Tibial artery (tissue), 4 donors: ENCODE results near the gene VWF.

ENCODE experiments used
- DNase-seq, 2 donors: peaks; one replicate each; pipeline ENCODE4 v3.0.0-alpha.2; 2019
- H3K27ac ChIP-seq, 2 donors: fragments of 200-600 bp; sonication (generic) in 1 of 2; 1 replicate in 1 of 2; 2 replicates in 1 of 2; pipeline ENCODE4 v1.5.1; 2018 to 2019; ENCODE audit warnings: mild to moderate bottlenecking in 1 of 2
- H3K27me3 ChIP-seq, 2 donors: fragments of 200-600 bp; sonication (generic) in 1 of 2; one replicate each; pipeline versions ENCODE4 v1.5.1 to v1.6.0; 2016 to 2019
- H3K36me3 ChIP-seq, 3 donors: fragments of 200-600 bp; sonication (generic) in 2 of 3; one replicate each; pipeline ENCODE4 v1.5.1; 2016 to 2019; ENCODE audit warnings: mild to moderate bottlenecking in 2 of 3
- H3K4me1 ChIP-seq, 4 donors: fragments of 200-600 bp; sonication (generic) in 2 of 4; 1 replicate in 3 of 4; 2 replicates in 1 of 4; pipeline ENCODE4 v1.5.1; 2016 to 2019
- H3K4me3 ChIP-seq, 2 donors: fragments of 200-600 bp; sonication (generic) in 1 of 2; 1 replicate in 1 of 2; 2 replicates in 1 of 2; pipeline ENCODE4 v1.5.1; 2018 to 2019; ENCODE audit warnings: mild to moderate bottlenecking in 2 of 2
- H3K9me3 ChIP-seq, 3 donors: fragments of 200-600 bp; sonication (generic) in 1 of 3; one replicate each; pipeline ENCODE4 v1.5.1; 2016 to 2019
- CTCF ChIP-seq, 2 experiments: fragments of 200-600 bp in 1 of 2; fragments of 450-650 bp in 1 of 2; IDR thresholded peaks; one replicate each; pipeline ENCODE4 v1.5.1; 2017 to 2019; ENCODE audit warnings: antibody characterized with exemption in 2 of 2, mild to moderate bottlenecking in 1 of 2, moderate library complexity in 1 of 2
- intact Hi-C: fragments of 100-400 bp; cut with DNase I; formaldehyde crosslinking; loops from one replicate; pipeline ENCODE4 v1.15.0; 2023; ENCODE audit warnings: low total_unique reads

VWF gene

GRCh38 chr12:6039894-6040601 is 84.4 kb downstream of the VWF start:
- Histone ChIP-seq H3K36me3 (no peaks in the 10 kb centered on the region), H3K4me3 (no peak overlapping the region), H3K27ac (no peak overlapping the region), H3K27me3 (no peaks in the 10 kb centered on the region), H3K4me1 (no peaks in the 10 kb centered on the region), H3K9me3 (no peaks in the 10 kb centered on the region)
- intact Hi-C loops, result no loop called here
- DNase-seq, result peak in 1 of 2 donors; percentile 44
- peak; percentile 86 to 97 for TF ChIP-seq CTCF (IDR thresholded peaks at IDR 0.05)

GRCh38 chr12:6038160-6038559 is 86.3 kb downstream of the VWF start:
- no peak overlapping the region for H3K4me3 ChIP-seq
- peak; percentile 18 for TF ChIP-seq CTCF (IDR thresholded peaks at IDR 0.05)
- no peaks in the 10 kb centered on the region for H3K9me3 ChIP-seq
- intact Hi-C loops, result no loop called here
- H3K27me3 ChIP-seq, result no peaks in the 10 kb centered on the region
- no peaks in the 10 kb centered on the region for H3K36me3 ChIP-seq
- H3K4me1 ChIP-seq, result no peaks in the 10 kb centered on the region
- no peak overlapping the region for H3K27ac ChIP-seq
- no peak for DNase-seq

- H3K27ac ChIP-seq, result no peak overlapping the region
- intact Hi-C loops, result no loop called here
- no peaks in the 10 kb centered on the region for H3K27me3 ChIP-seq
- H3K4me3 ChIP-seq, result no peak overlapping the region
- DNase-seq, result no peak
- no peaks in the 10 kb centered on the region for H3K9me3 ChIP-seq
- no peaks in the 10 kb centered on the region for H3K4me1 ChIP-seq
- no peaks in the 10 kb centered on the region for H3K36me3 ChIP-seq
- TF ChIP-seq CTCF (IDR thresholded peaks at IDR 0.05), result no peak
Observed at GRCh38 chr12:6037459-6037858, 87.0 kb downstream of the VWF start.

- Histone ChIP-seq H3K36me3 (no peaks in the 10 kb centered on the region), H3K27ac (no peak overlapping the region), H3K4me1 (no peaks in the 10 kb centered on the region), H3K4me3 (no peak overlapping the region), H3K27me3 (no peaks in the 10 kb centered on the region), H3K9me3 (no peaks in the 10 kb centered on the region)
- intact Hi-C loops, result no loop called here
- DNase-seq, result no peak
- no peak for TF ChIP-seq CTCF (IDR thresholded peaks at IDR 0.05)
Observed at GRCh38 chr12:6036509-6036908, 88.0 kb downstream of the VWF start.

DNA sequence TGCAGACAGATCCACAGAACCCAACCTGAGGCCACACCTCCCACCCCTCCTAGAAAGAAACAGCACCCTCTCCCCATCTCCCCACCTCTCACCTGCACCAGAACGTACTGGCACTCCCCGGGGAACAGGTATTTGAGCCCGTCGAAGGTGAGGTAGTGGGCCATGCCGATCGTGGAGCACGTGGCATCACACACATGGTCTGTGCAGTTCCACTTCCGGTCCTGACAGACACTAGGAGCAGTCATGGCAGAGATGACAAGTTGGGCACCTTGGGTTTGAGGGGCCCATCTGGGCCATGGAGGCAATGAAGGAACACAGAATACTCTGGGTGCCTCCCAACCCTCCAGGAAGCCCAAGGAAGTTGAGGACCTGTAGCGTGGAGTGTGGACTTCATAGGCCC is 89.9 kb downstream of the VWF start:
- TF ChIP-seq CTCF (IDR thresholded peaks at IDR 0.05), result no peak
- no peaks in the 10 kb centered on the region for H3K9me3 ChIP-seq
- intact Hi-C loops, result loop anchor here (2.0 kb wide), 1 partner anchor 46 kb away; no protein-coding TSS in a partner anchor

More for the DNA sequence above, 89.9 kb downstream of the VWF start:
- H3K27me3 ChIP-seq, result no peaks in the 10 kb centered on the region
- no peaks in the 10 kb centered on the region for H3K4me1 ChIP-seq
- no peak overlapping the region for H3K4me3 ChIP-seq
- H3K36me3 ChIP-seq, result peaks cover 0 to 5% (median 0%) of the 10 kb centered on the region in 3 donors
- no peak overlapping the region for H3K27ac ChIP-seq
- peak in 1 of 2 donors; percentile 41 for DNase-seq
